RWPE2 (cell line): ENCODE measurements around the gene PIEZO1.

ENCODE experiments used
- ATAC-seq: fragments of 200-7000 bp; cut with Tn5 transposase; 3 replicates; pipeline ENCODE4 v1.9.1; 2021; ENCODE audit warnings: low read depth
- DNase-seq: peaks from one replicate; pipeline ENCODE4 v3.0.0-alpha.2; 2020; ENCODE audit warnings: low spot score
- H3K27ac ChIP-seq: fragments of 450-650 bp; 2 replicates; pipeline ENCODE4 v1.5.1; 2017; ENCODE audit warnings: mild to moderate bottlenecking; ENCODE audit not compliant: poor library complexity, severe bottlenecking
- H3K27me3 ChIP-seq: fragments of 250-450 bp; sonication (Bioruptor Pico); 2 replicates; pipeline ENCODE4 v1.5.1; 2021; ENCODE audit warnings: mild to moderate bottlenecking, moderate library complexity; ENCODE audit not compliant: insufficient read depth, poor library complexity, severe bottlenecking
- H3K36me3 ChIP-seq: fragments of 250-450 bp; sonication (Bioruptor Pico); 2 replicates; pipeline ENCODE4 v1.5.1; 2020; ENCODE audit warnings: low read depth, mild to moderate bottlenecking, moderate library complexity
- H3K4me1 ChIP-seq: fragments of 250-450 bp; sonication (Bioruptor Pico); 2 replicates; pipeline ENCODE4 v1.5.1; 2021; ENCODE audit warnings: mild to moderate bottlenecking, moderate library complexity; ENCODE audit not compliant: insufficient read depth, poor library complexity, severe bottlenecking
- H3K4me3 ChIP-seq: fragments of 250-450 bp; sonication (Bioruptor Pico); 2 replicates; pipeline ENCODE4 v1.5.1; 2021; ENCODE audit warnings: mild to moderate bottlenecking, moderate library complexity; ENCODE audit not compliant: severe bottlenecking
- H3K9me3 ChIP-seq: fragments of 250-450 bp; sonication (Bioruptor Pico); 2 replicates; pipeline ENCODE4 v1.5.1; 2021; ENCODE audit warnings: mild to moderate bottlenecking, moderate library complexity; ENCODE audit not compliant: severe bottlenecking
- TF ChIP-seq, protein P1 (sequence below): fragments of 450-650 bp; IDR thresholded peaks from one replicate; pipeline ENCODE4 v1.5.1; 2017; ENCODE audit warnings: mild to moderate bottlenecking, moderate library complexity; ENCODE audit not compliant: poor library complexity, severe bottlenecking

PIEZO1 gene

DNA sequence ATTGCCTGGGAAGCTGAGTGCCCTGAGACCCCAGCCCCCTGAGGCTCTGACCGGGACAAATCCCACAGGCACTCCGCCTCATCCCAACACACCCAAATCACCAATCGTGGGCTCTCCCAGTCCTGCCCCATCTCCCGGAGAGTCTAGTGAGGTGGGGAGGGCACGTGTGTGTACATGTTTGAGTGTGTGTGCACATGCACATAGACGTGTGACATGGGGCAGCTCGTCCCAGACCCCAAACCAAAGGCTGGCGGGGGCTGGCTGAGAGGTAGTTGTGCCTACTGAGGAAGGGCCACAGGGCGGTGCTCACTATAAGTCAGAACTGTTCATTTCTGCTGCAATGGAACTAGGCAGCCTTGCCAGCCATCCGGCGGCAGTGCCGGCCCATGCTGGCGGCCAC is 107.3 kb downstream of the PIEZO1 start:
- TF ChIP-seq, protein P1, sequence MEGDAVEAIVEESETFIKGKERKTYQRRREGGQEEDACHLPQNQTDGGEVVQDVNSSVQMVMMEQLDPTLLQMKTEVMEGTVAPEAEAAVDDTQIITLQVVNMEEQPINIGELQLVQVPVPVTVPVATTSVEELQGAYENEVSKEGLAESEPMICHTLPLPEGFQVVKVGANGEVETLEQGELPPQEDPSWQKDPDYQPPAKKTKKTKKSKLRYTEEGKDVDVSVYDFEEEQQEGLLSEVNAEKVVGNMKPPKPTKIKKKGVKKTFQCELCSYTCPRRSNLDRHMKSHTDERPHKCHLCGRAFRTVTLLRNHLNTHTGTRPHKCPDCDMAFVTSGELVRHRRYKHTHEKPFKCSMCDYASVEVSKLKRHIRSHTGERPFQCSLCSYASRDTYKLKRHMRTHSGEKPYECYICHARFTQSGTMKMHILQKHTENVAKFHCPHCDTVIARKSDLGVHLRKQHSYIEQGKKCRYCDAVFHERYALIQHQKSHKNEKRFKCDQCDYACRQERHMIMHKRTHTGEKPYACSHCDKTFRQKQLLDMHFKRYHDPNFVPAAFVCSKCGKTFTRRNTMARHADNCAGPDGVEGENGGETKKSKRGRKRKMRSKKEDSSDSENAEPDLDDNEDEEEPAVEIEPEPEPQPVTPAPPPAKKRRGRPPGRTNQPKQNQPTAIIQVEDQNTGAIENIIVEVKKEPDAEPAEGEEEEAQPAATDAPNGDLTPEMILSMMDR, result no peak
- Histone ChIP-seq H3K27ac (no peak overlapping the region), H3K9me3 (no peaks in the 10 kb centered on the region), H3K27me3 (peaks cover 11% of the 10 kb centered on the region), H3K4me1 (peaks cover 5% of the 10 kb centered on the region), H3K36me3 (no peaks in the 10 kb centered on the region), H3K4me3 (no peak overlapping the region)
- ATAC-seq (0 out of 3 replicates have a peak, but pooled peaks have one; percentile 2), DNase-seq (peak; percentile 51)

DNA sequence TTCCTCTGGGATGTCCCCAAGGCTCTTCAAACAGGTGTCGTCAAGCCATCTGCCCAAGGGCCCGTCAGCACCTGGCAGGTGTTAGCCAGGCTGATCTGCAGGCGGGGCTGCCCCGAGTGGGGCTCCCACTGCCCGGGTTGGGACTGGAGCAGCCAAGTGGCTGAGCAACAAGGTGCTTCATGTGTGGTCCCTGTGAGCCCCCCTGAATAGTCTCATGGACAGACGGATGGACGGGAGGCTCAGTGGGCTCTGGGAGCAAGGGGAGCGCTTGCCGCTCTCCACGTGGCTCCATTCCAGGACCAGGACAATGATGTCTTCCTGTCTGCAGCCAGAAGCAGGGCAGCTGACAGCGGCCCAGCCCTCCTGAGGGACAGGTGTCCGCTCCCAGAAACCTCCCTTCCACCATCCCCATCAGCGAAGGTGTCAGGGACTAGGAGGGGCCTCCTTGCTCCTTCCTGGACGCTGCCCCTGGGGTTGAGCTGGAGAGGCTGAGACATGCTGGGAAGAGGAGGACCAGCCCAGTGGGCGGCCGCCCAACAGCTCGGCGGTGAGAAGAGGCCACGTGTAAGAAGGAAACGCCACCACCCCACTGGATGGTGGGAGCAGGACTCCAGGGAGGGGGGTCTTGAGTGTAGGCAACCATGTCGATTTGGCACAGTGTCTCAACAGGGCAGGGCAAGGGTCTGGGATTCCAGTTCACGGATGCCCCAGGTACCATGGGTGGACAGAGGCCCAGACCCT is 108.3 kb downstream of the PIEZO1 start:
- H3K9me3 ChIP-seq, result no peaks in the 10 kb centered on the region
- TF ChIP-seq, protein P1, result no peak
- no peak overlapping the region for H3K27ac ChIP-seq
- H3K36me3 ChIP-seq, result no peaks in the 10 kb centered on the region
- no peak for ATAC-seq
- H3K27me3 ChIP-seq, result peaks cover 11% of the 10 kb centered on the region
- DNase-seq, result no peak
- H3K4me3 ChIP-seq, result no peak overlapping the region
- H3K4me1 ChIP-seq, result peaks cover 5% of the 10 kb centered on the region

DNA sequence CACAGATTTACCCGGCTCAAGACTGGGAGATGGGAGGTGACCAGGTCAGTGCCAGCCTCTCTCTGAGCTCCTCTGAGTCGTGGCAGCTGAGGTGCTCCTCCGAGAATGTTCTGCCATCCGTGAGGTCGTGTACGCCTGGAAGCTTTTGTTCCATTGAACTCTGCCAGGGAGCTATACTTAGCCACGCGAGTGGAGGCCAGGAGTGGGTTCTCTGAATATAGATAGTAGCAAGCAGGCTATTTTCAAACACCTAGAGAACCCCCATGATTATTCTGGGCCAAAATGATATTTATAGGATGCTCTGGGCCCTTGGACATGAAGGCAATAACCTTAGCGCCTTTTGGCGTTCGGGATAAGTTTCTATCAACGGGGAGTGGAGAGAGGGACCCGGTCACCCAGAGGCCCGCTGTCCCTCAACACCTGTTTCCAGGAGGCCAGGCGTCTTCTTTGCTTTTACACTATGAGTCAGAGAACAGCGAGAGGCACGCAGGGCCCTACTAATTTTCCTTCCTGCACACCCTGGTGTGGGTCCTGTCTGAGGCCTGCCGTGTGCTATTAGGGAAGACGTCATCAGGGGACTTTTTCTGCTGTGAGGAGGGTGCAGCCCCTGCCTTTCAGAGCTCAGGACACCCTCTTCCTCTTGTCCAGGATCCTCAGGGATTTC is 111.2 kb downstream of the PIEZO1 start:
- ATAC-seq (no peak), DNase-seq (no peak)
- no peaks in the 10 kb centered on the region for H3K36me3 ChIP-seq
- TF ChIP-seq, protein P1, result no peak
- no peaks in the 10 kb centered on the region for H3K9me3 ChIP-seq
- no peak overlapping the region for H3K4me3 ChIP-seq
- no peaks in the 10 kb centered on the region for H3K4me1 ChIP-seq
- no peak overlapping the region for H3K27ac ChIP-seq
- peaks cover 11% of the 10 kb centered on the region for H3K27me3 ChIP-seq

DNA sequence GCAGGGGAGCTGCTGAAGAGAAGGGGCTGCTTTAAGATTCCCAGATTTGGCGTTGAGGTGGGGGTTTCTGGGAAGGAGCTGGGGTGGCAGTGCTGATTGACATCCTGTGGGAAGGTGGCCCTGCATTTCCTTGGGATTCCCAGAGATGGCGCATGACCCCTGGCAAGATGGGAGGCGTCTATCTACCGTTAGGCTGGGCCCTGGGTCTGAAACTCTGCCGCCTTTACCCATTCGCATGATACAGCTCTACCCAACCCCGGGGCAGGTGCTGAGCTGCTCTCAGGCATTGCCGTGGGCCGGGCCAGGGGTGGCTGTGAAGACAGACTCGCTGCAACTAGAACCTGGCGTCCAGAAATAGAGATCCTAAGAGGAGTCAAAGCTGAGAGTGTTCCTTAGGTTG is 112.2 kb downstream of the PIEZO1 start:
- Histone ChIP-seq H3K4me3 (no peak overlapping the region), H3K9me3 (no peaks in the 10 kb centered on the region), H3K27ac (no peak overlapping the region), H3K36me3 (0 out of 2 replicates have a peak, but pooled peaks cover 3% of the 10 kb centered on the region), H3K27me3 (peaks cover 3% of the 10 kb centered on the region), H3K4me1 (no peaks in the 10 kb centered on the region)
- ATAC-seq, result no peak; the same call in 2 of the 3 replicates
- DNase-seq, result peak; percentile 67
- TF ChIP-seq, protein P1, result peak; percentile 9
